GM21526 (cell line): ENCODE results near the gene CYTH1.

Source experiments
- ATAC-seq: cut with Tn5 transposase; IDR thresholded peaks from one replicate; pipeline ENCODE4 v1.9.1; 2021; ENCODE audit warnings: moderate library complexity; ENCODE audit not compliant: unreplicated experiment, low FRiP score

Gene CYTH1

GRCh38 chr17:78659546-78659945 lies 122.5 kb downstream of the CYTH1 start:
- ATAC-seq: no peak

- ATAC-seq: no peak
These were observed 123.7 kb downstream of the CYTH1 start for GRCh38 chr17:78658281-78658785.

GRCh38 chr17:78655251-78655940 lies 126.7 kb downstream of the CYTH1 start:
- no peak for ATAC-seq

- no peak for ATAC-seq
These were observed 127.7 kb downstream of the CYTH1 start for GRCh38 chr17:78654325-78654724.

- no peak for ATAC-seq
These were observed 128.7 kb downstream of the CYTH1 start for GRCh38 chr17:78653382-78653781.

- no peak for ATAC-seq
These were observed 129.2 kb downstream of the CYTH1 start for GRCh38 chr17:78652913-78653312.

GRCh38 chr17:78652024-78652423 lies 130.0 kb downstream of the CYTH1 start:
- ATAC-seq: no peak

- ATAC-seq: no peak
These were observed 130.5 kb downstream of the CYTH1 start for GRCh38 chr17:78651554-78651953.

GRCh38 chr17:78650093-78650715 lies 131.9 kb downstream of the CYTH1 start:
- no peak for ATAC-seq

GRCh38 chr17:78648293-78648692 lies 133.8 kb downstream of the CYTH1 start:
- ATAC-seq: no peak

GRCh38 chr17:78647032-78647431 lies 135.0 kb downstream of the CYTH1 start:
- ATAC-seq: no peak

- no peak for ATAC-seq
These were observed 136.4 kb downstream of the CYTH1 start for GRCh38 chr17:78645421-78646295.

- no peak for ATAC-seq
These were observed 137.1 kb downstream of the CYTH1 start for GRCh38 chr17:78644931-78645351.

- ATAC-seq: no peak
These were observed 137.8 kb downstream of the CYTH1 start for GRCh38 chr17:78644224-78644623.

- ATAC-seq: no peak
These were observed 138.7 kb downstream of the CYTH1 start for GRCh38 chr17:78643326-78643725.

GRCh38 chr17:78642707-78643106 lies 139.4 kb downstream of the CYTH1 start:
- ATAC-seq: no peak

- ATAC-seq: no peak
These were observed 140.4 kb downstream of the CYTH1 start for GRCh38 chr17:78641666-78642065.

- ATAC-seq: no peak
These were observed 140.8 kb downstream of the CYTH1 start for GRCh38 chr17:78641243-78641642.

GRCh38 chr17:78640700-78641099 lies 141.4 kb downstream of the CYTH1 start:
- ATAC-seq: no peak

GRCh38 chr17:78637643-78638420 lies 144.2 kb downstream of the CYTH1 start:
- ATAC-seq: no peak
